ENCODE data around the gene ABCC4.

ABCC4 gene

DNA sequence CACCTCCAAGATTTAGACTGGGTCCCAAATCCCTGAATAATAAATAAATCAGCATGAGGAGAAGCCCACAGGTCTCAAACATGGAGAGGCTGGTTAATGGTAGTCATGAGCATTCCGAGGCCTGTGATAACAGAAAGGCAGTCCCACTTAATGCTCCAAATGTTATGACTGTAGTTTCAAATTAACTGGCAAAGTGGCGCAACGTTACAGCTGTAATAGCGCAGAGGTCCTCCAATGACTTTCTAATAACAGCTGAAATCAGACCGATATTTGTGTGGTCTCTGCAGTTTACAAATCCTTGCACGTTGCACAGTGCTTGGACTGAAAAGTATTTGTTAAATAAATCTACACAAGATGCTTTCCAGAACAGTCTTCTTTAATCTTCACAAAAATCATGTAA lies 141.8 kb downstream of the ABCC4 start:
- no peak for DNase-seq (ENCODE audit: low read depth, low spot score)

DNA sequence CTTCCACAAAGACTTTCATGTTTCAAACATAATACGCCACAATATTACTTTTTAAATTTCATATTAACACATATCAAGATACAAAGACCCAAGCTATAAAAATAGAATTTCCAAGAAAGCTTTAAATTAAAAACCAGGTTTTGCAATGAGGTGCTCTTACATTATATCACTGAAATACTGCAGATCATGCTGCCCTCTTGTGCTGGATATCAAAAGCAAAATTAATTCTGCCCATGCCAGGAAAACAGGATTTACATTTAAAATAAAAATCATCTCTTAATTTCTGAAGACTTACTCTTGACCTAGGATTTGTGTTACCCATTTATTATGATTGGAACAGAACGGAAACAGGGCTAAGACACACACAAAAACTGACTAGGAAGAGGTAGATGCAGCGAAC lies 145.0 kb downstream of the ABCC4 start:
- peak; percentile 12 for DNase-seq (ENCODE audit: low read depth, low spot score)

DNA sequence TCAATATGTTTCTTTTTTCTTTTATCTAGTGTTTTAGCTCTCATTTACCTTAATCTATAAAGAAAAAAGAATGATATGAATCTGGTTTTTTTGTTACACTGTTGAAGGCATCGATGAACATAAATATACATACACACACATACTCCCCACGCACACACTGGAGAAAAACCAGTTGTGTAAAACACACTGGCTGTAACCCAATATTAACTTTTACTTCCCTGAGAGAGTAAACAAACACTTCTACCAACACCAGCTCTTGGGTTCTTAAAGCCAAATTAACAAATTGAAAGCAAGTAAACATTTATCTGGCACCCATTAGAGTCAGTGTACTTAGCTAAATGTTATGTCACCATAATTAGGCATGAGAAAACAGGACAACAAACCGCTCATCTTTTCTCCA lies 145.7 kb downstream of the ABCC4 start:
- no peak for DNase-seq (ENCODE audit: low read depth, low spot score)

DNA sequence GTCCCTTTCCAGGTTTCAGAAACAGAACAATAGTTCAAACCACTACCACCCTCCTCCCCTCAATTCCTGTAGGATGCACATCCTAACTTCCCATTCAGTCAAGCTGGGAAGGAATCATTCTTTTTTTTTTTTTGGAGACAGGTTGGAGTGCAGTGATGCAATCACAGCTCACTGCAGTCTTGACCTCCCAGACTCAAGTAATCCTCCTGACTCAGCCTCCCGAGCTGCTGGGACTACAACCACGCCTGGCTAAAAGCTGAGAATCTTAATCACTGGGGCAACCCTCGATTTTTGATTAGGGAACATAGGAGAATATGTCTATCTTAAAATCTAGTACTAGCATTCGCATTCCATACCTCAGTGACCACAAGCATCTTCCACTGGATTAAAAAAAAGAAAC lies 146.2 kb downstream of the ABCC4 start:
- DNase-seq (ENCODE audit: low read depth, low spot score), result no peak

DNA sequence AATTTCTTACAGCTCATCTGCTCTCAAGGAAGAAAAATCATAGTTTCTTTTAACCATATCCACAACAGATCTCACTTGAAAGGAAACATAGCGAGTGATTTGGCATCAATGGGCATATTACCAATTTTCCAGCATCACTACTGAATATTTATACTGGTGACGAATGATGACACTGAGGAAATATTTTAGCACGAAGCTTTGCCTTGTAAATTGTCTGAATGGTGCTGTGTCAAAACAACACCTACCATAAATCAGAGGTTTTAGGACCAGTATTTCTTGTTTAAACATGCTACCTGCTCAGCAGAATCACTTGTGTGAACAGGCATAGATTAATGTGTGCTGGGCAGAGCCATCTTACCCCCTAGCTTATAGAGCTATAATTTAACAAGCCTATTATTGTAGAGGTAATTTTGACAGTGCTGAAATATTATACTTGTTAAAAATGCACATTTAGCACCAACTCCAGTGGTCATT lies 146.8 kb downstream of the ABCC4 start:
- no peak for DNase-seq (ENCODE audit: low read depth, low spot score)

DNA sequence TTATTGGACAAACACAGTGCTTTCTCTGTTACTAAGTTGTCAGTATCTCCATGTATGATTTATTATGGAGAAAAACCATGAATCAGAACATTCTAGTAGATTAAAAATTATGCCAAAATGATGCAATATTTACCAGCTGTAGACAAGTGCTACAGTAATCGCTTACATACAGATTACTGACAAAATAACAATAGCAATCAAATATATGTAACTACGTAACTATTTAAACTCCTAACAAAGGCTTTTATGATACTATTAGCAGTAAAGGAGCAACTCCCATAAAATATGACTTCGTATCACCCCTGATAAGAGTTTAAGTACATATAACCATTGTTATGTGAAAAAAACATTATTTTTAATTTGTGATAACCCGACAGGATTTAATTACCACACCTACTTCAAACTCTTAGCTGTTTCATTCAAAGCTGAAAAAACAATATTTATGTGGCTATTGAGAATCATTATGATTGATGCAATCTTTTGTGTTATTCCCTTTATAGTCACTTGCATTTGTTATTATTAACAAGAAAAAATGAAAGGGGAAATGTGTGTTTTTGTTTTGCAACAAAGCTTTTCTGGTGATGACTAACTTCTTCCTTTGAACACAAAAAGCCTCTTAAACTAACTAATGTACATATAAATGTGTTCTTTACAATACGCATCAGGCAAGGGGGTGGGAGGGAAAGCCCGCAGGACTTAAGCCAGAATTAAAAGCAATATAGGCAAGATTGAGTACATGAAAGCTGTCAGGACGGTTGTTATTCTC lies 147.4 kb downstream of the ABCC4 start:
- no peak for DNase-seq (ENCODE audit: low read depth, low spot score)

DNA sequence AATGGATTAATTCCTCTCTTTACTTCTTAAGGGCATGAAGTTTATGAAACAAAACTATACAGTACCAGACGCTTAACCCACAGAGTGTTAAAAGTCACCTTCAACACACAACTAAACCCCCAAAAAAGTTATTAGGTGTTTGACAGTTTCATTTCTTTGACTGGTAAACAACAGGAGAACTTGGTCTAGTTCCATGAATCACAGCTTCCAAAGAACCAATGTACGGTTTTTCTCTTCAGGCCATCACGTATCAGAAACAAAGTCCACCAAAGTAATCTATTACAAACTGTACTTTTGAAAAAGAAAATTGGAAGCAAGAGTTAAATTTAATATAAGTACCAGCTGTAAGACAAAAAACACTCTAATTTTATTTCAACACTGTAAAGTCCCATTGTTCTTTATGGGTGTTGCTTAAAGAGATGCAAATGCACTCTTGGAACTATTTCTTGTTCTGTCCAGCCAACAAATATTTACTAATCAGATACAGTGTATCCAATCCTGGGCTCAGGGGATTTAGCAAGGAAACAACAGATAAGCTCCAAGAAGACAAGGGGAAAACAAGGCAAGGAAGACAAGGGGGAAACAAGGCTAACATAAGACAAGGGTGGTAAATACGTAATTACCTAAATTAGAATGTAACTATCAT lies 149.2 kb downstream of the ABCC4 start:
- DNase-seq (ENCODE audit: low read depth, low spot score), result no peak

DNA sequence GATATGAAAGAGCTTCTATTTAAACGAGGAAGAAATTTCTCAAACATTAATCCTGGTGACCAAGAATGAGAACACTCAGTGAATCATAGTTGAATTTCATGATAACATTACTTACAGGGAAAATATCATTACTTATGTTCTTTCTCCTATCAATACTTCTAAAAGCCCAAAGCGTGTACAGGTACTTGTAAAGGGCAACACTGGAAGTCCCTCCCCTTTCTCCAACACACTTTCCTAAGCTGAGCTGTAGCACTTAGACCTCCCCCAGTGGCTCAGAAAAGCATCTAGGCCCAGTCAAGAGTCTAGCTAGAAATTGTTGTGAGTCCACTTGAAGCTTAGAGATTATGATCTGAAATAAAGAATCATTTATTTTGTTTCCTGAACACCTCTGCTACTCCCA lies 150.7 kb downstream of the ABCC4 start:
- DNase-seq (ENCODE audit: low read depth, low spot score), result no peak

DNA sequence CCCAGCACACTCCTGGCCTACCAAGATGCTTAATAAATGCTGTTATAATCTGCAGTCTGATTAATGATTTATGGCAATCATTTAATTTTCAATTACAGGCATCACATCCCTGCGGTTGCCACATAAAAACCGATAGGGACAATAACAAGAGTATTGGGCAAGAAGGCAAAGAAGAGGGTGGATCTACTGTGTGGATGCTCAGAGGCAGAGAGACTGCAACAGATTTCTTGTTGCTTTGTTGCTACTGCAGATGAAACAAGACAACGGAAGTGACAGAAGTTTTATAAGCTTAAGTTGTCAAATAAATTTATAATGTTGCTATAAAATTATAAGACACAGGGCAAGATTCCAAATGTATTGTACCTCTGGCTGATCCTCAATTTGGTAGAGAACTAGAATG lies 154.8 kb downstream of the ABCC4 start:
- no peak for DNase-seq (ENCODE audit: low read depth, low spot score)

DNA sequence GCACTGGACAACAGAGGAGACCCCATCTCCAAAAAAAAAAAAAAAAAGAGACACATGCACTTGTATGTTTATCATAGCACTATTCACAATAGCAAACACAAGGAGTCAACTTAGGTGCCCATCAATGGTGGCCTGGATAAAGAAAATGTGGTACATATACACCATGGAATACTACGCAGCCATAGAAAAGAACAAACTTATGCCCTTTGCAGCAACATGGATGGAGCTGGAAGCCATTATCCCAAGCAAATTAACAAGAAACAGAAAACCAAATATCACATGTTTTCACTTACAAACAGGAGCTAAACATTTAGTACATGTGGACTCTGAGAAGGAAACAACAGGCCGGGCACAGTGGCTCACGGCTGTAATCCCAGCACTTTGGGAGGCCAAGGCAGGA lies 155.7 kb downstream of the ABCC4 start:
- no peak for DNase-seq (ENCODE audit: low read depth, low spot score)

DNA sequence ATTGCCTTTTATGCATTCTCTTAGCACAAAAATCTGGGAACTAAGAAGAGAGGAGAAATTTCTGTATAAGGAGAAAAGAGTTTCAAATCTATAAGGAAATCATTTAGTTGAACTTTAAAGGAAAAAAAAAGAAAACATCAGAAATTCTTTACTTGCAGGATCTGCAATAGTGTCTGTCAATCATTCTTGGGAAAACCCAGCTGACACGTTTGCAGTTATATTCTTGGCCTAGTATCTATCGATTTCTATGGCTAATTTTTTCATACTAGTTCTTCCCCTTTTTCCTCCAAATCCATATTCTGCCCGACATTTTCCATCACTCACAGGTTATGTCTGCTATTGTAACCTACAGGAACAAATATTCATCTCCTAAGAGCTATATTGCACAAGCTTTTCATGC lies 160.7 kb downstream of the ABCC4 start:
- DNase-seq (ENCODE audit: low read depth, low spot score), result no peak

DNA sequence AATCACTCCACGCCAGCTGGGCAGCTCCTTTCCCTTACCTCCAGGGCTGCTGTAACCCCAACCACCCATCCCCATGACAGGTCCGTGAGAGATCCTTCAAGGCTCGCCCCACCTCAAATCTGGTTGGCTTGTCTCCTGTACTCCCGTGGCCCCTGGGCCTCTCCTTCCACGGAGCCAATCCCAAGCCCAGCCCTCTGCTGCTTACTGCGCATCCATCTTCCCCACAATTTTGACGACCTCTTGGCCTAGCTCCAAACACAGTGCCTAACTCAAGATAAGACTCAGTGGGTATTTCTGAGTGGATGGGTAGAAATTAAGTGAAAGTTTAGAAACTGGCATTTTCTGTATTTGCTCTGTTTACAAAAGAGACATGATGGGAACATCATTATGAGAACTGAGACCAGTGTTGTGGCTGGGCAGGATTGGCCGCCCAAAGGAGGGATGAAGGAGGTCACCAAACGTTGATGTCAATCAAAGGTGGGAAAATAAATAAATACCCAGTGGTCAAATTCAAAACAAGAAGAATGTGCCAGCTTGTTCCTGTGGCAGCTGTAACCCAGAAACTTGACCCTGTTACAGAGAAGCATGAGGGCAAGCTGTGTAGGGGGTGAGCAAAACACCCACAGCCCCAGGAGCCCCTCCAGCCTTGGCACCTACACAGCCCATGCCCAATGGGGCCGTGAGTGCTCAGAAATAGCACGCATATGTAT lies 162.2 kb downstream of the ABCC4 start:
- no peak for DNase-seq (ENCODE audit: low read depth, low spot score)

DNA sequence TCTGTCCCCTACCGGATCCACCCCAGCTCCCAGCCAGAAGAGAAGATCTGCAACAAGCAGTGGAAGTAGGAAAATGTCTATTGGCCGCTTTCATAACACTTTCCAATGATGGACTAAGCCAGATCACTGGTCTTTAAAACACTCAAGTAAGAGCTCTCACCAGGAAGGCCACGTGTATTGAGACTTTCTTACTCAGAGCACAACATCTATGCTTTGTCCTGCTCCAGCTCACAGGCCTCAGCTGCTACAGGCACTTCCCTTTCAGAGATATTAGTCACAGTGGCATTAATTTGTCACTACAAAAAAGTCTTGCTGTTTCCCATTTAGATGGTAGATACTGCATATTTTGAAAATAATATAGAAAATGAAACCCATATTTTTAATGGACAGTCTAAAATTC lies 164.2 kb downstream of the ABCC4 start:
- no peak for DNase-seq (ENCODE audit: low read depth, low spot score)

DNA sequence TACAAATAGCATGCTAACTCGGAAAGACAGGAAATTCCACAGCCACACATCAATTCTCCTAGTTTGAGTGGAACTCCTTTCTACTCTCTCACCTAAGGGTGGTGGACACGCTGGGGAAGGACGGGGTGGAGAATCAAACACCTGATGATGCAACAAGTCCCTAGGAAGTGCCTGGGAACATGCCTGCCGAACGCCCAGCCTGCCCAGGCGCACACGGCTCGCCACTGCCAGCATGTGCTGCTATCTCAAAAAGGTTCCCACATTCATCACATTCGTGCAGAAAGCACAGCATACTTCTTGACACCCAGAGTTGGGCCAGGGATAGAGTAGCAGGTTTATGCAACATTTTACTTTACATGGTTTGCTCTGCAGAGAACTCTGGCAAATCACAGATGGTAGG lies 164.6 kb downstream of the ABCC4 start:
- no peak for DNase-seq (ENCODE audit: low read depth, low spot score)

DNA sequence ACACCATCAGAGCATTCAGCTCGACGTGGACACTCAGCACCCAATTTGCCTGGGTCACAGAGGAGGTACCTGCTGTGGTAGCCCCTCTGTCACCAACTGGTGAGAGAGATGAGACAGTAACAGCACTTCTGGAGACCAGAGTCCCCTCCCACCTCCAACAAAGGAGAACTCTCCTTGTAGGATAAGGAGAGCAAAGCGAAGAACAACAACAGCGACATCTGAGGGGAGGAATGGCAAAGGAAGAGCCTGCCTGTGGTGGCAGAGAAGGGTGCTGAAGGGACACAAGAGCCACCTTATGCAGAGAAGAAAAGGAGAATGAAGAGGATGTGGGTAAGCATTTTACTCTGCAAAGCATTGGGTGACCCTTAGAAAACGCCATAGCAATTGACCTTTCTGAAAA lies 167.8 kb downstream of the ABCC4 start:
- no peak for DNase-seq (ENCODE audit: low read depth, low spot score)

DNA sequence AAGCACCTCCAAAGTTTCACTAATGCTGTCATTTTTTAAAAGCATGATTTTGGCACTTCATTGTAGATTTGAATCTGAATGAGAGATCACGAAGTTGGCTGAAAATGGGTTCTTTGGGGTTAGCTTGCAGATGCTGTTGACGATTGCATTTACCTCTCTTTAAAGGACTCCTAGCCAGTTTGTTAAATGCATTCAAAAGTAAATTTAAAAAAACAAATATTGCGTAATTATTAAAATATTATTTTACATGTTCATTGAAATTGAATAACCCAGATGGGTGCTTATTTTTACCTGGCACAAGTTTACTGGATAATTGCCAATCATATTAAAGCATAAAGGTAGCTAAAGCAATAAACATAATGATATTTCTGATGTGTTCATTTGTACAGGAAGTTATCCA lies 172.2 kb downstream of the ABCC4 start:
- DNase-seq (ENCODE audit: low read depth, low spot score), result no peak

DNA sequence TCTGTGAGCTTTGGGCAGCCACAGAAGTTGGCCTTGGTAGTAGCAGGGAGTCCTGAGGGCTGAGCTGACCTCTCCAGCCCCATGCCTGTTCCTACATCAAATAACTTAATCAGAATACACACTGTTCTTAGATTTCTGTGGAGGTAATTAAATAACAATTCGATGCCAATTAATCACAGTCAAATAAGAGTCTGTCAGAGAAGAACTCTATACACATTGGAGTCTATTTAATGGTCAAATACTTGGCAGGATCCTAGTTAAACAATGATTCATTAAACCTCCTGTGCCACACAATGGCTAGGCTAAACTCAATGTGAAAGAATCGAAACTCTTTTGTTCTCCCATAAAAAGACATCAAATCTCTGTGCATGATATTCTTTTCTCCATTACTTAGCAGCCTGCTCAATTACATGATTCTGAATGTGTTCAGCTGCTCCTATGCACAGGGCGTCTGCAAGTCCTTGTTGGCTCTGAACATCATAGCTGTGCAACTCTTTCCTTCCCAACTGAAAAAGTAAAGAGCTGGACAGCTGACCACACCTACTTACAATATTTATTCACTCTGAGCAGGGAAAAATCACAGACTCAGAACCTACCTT lies 173.1 kb downstream of the ABCC4 start:
- no peak for DNase-seq (ENCODE audit: low read depth, low spot score)

DNA sequence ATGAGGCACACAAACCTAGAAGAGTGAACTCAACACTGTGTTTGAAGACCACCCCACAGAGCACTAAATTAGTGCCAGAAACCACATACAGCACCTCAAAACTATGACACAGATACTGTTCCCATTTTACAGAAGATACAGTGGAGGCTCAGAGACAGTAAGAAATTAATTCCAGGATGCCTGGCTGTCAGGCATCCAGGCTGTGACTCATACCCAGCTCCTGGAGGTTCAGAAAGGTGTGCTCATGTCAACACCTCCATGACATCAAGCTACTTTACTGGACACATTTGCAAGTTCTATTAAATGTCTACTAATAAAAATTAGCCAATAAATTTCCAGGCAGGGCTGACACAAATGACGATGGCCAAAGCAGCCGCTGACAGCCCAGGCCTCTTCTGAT lies 176.3 kb downstream of the ABCC4 start:
- no peak for DNase-seq (ENCODE audit: low read depth, low spot score)

DNA sequence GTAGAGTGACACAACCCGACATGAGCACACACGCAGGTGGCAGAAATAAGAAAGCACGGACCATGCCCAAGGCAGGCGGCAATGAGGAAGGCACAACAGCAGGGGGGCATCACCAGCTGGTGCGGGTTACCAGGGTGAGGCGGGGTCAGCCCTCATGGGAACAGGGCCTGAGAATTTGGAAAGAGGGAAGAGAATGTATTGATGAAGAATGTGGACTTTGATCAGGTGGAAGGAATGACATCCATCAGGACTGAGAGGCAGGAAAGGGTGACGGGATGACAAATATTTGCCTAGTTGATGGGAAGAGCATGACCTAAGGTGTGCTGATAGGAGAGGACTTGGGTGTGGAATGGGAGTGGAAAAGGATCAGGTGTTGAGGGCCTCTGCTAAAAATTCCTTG lies 177.5 kb downstream of the ABCC4 start:
- no peak for DNase-seq (ENCODE audit: low read depth, low spot score)

DNA sequence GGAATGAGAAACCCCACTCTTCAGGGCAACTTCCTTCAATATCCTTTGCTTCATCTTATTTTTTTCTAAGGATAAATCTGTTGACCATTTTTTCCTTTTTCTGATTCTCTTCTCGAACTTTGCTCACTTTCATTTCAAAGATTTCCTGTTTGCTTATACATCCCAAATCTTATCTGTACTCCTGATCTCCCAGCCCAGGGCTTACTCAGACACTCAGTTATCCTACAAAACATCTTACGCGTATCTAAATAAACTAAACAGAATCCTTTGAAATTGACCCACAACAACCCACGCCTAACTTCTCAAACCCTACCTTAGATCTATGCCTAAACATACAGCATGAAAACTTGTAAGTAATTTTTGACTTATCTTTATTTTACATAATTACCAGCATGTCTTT lies 179.2 kb downstream of the ABCC4 start:
- DNase-seq (ENCODE audit: low read depth, low spot score), result no peak

DNA sequence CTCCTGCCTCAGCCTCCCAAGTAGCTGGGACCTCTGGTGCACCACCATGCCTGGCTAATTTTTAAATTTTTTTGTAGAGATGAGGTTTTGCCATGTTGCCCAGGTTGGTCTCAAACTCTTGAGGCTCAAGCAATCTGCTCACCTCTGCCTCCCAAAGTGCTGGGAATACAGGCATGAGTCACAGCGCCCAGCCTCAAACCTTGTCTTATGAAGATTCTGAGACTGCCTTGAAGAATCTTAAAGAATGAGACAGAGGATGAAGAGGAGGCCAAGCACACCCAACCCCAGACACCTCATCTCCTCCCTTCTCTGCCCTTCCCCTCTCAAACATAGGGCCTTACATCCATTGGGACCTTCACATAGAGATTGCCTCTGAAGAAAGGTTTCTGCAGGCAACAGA lies 179.7 kb downstream of the ABCC4 start:
- no peak for DNase-seq (ENCODE audit: low read depth, low spot score)

DNA sequence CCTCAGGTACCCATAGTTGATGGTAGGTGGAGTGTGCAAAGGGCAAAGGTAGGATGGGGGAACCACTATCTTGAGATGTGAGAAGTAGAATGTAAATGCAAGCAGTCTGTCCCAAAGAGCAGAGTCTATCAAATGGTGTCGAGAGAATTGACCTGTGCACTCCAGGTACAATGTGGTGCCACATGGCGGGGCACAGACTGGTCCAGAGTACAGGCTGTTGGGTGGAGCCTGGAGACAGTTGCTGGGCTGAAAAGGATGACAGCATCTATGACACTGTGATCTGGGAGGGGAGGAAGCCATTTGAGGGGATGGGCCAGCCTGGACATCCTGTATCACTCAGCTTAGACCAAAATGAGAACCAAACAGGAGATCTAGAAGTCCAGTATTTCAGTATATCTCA lies 180.6 kb downstream of the ABCC4 start:
- no peak for DNase-seq (ENCODE audit: low read depth, low spot score)
